ENCODE results near the gene GLB1L. TPM values are rescaled to one million over a fixed set of nuclear protein-coding genes. Genes with fewer than 3 reads are reported as not detected.

The GLB1L gene
- total and polyA plus RNA-seq, 2 donors from 2014 or later = 19.7 to 20.6 TPM

DNA sequence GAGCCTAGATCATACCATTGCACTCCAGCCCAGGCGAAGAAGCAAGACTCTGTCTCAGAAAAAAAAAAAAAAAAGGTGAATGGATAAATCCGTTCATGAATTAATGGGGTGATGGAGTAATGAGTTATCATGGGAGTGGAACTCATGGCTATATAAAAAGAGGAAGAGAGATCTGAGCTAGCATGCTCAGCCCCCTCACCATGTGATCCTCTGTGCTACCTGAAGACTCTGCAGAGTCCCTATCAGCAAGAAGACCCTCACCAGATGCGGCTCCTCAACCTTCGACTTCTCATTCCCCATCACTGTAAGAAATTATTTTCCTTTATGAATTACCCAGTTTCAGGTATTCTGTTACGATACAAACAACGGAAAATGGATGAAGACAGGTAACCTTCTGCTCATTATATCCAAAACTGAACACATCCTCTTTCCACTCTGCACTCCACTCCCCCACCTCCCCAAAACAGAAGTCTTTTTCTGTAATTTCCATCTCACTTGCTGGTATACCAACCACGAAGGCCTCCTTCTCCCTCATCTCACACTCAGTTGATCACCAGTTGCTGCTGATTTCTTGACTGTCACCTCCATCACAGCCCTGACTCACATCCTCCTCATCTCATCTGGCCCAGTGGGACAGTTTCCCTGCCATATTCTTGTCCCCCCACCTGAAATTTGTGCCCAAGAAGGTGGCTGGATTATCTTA, 58.3 kb downstream of the GLB1L start:
- no peak overlapping the region for H3K4me3 ChIP-seq (ENCODE audit: low read length in 3 of 3)
- peaks cover 0 to 6% (median 0%) of the 10 kb centered on the region in 3 donors for H3K4me1 ChIP-seq (ENCODE audit: control insufficient read depth in 2 of 3, insufficient read depth in 2 of 3, low read depth in 1 of 3, low read length in 3 of 3)
- FAIRE-seq = no peak
- intact Hi-C loops (cut with DNase I) = no loop called here
- no peak overlapping the region for H3K9ac ChIP-seq (ENCODE audit: low read length in 3 of 3)
- H3K27me3 ChIP-seq (ENCODE audit: control insufficient read depth, insufficient read depth, low read length) = no peaks in the 10 kb centered on the region
- no peak for TF ChIP-seq CTCF (IDR thresholded peaks at IDR 0.05; ENCODE audit: borderline replicate concordance, extremely low read depth, insufficient read depth)
- H3K27ac ChIP-seq (ENCODE audit: low read depth in 2 of 2, low read length in 2 of 2) = no peak overlapping the region
- no peak for DNase-seq
- H3K9me3 ChIP-seq (ENCODE audit: control insufficient read depth in 2 of 3, insufficient read depth in 1 of 3, low read length in 3 of 3) = no peaks in the 10 kb centered on the region
- peaks cover 5 to 20% (median 18%) of the 10 kb centered on the region in 3 donors for H3K36me3 ChIP-seq (ENCODE audit: control insufficient read depth in 2 of 3, insufficient read depth in 3 of 3, low read length in 3 of 3)

Small RNAs within 50 kb of the gene (microRNA-seq; reads per million reads assigned to microRNA genes)
- not detected for gene MIR153-1

Other genes with a start within 250 kb of the GLB1L start
- gene CFAP65, start 203.9 kb downstream of the GLB1L start, total RNA-seq = 2.0 TPM
- gene CFAP65, start 203.9 kb downstream of the GLB1L start, polyA plus RNA-seq (ENCODE audit: insufficient read depth, low read depth, low replicate concordance) = 0.73 TPM
- 0.88 TPM for gene IHH, start 184.5 kb downstream of the GLB1L start, total RNA-seq
- gene IHH, start 184.5 kb downstream of the GLB1L start, polyA plus RNA-seq (ENCODE audit: insufficient read depth, low read depth, low replicate concordance) = 3.1 TPM
- gene NHEJ1, start 84.6 kb downstream of the GLB1L start, total RNA-seq = 17.5 TPM
- gene NHEJ1, start 84.6 kb downstream of the GLB1L start, polyA plus RNA-seq (ENCODE audit: insufficient read depth, low read depth, low replicate concordance) = 17.7 TPM
- gene SLC23A3, start 75.4 kb downstream of the GLB1L start, total RNA-seq = 2.8 TPM
- gene SLC23A3, start 75.4 kb downstream of the GLB1L start, polyA plus RNA-seq (ENCODE audit: insufficient read depth, low read depth, low replicate concordance) = 10.9 TPM
- gene CNPPD1, start 68.5 kb downstream of the GLB1L start, total RNA-seq = 97.5 TPM
- gene CNPPD1, start 68.5 kb downstream of the GLB1L start, polyA plus RNA-seq (ENCODE audit: insufficient read depth, low read depth, low replicate concordance) = 131 TPM
- 106 TPM for gene RETREG2, start 67.2 kb downstream of the GLB1L start, total RNA-seq
- 112 TPM for gene RETREG2, start 67.2 kb downstream of the GLB1L start, polyA plus RNA-seq (ENCODE audit: insufficient read depth, low read depth, low replicate concordance)
- gene ZFAND2B, start 38.7 kb downstream of the GLB1L start, total RNA-seq = 44.8 TPM
- 72.6 TPM for gene ZFAND2B, start 38.7 kb downstream of the GLB1L start, polyA plus RNA-seq (ENCODE audit: insufficient read depth, low read depth, low replicate concordance)
- 17.8 TPM for gene ABCB6, start 26.5 kb downstream of the GLB1L start, total RNA-seq
- gene ABCB6, start 26.5 kb downstream of the GLB1L start, polyA plus RNA-seq (ENCODE audit: insufficient read depth, low read depth, low replicate concordance) = 53.6 TPM
- 41.5 TPM for gene ATG9A, start 15.8 kb downstream of the GLB1L start, total RNA-seq
- gene ATG9A, start 15.8 kb downstream of the GLB1L start, polyA plus RNA-seq (ENCODE audit: insufficient read depth, low read depth, low replicate concordance) = 24.0 TPM
- 48.9 TPM for gene ANKZF1, start 15.6 kb downstream of the GLB1L start, total RNA-seq
- gene ANKZF1, start 15.6 kb downstream of the GLB1L start, polyA plus RNA-seq (ENCODE audit: insufficient read depth, low read depth, low replicate concordance) = 26.6 TPM
- 29.9 TPM for gene STK16, start within 50 bp of the GLB1L start, total RNA-seq
- 53.8 TPM for gene STK16, start within 50 bp of the GLB1L start, polyA plus RNA-seq (ENCODE audit: insufficient read depth, low read depth, low replicate concordance)
- 0.98 TPM for gene TUBA4B, start 7.8 kb upstream of the GLB1L start, total RNA-seq
- 15.4 TPM for gene TUBA4B, start 7.8 kb upstream of the GLB1L start, polyA plus RNA-seq (ENCODE audit: insufficient read depth, low read depth, low replicate concordance)
- 49.4 TPM for gene TUBA4A, start 8.5 kb upstream of the GLB1L start, total RNA-seq
- gene TUBA4A, start 8.5 kb upstream of the GLB1L start, polyA plus RNA-seq (ENCODE audit: insufficient read depth, low read depth, low replicate concordance) = 156 TPM
- 94.3 TPM for gene DNAJB2, start 33.9 kb upstream of the GLB1L start, total RNA-seq
- 128 TPM for gene DNAJB2, start 33.9 kb upstream of the GLB1L start, polyA plus RNA-seq (ENCODE audit: insufficient read depth, low read depth, low replicate concordance)
- not detected for gene PTPRN, start 64.0 kb upstream of the GLB1L start, total RNA-seq
- gene PTPRN, start 64.0 kb upstream of the GLB1L start, polyA plus RNA-seq (ENCODE audit: insufficient read depth, low read depth, low replicate concordance) = not detected
- gene RESP18, start 87.3 kb upstream of the GLB1L start, total RNA-seq = not detected
- gene RESP18, start 87.3 kb upstream of the GLB1L start, polyA plus RNA-seq (ENCODE audit: insufficient read depth, low read depth, low replicate concordance) = not detected
- gene DNPEP, start 142.5 kb upstream of the GLB1L start, total RNA-seq = 53.3 TPM
- gene DNPEP, start 142.5 kb upstream of the GLB1L start, polyA plus RNA-seq (ENCODE audit: insufficient read depth, low read depth, low replicate concordance) = 71.0 TPM
- 74.2 TPM for gene DES, start 172.9 kb upstream of the GLB1L start, total RNA-seq
- 30.0 TPM for gene DES, start 172.9 kb upstream of the GLB1L start, polyA plus RNA-seq (ENCODE audit: insufficient read depth, low read depth, low replicate concordance)
- 26.6 TPM for gene SPEG, start 189.4 kb upstream of the GLB1L start, total RNA-seq
- 13.1 TPM for gene SPEG, start 189.4 kb upstream of the GLB1L start, polyA plus RNA-seq (ENCODE audit: insufficient read depth, low read depth, low replicate concordance)